Mesenteric fat pad (tissue), 1 donor: Measurements from ENCODE around the gene PLCB1. TPM values are rescaled to one million over a fixed set of nuclear protein-coding genes. Genes with fewer than 3 reads are reported as not detected.

Source experiments
- DNase-seq: peaks from one replicate; pipeline ENCODE4 v3.0.0-alpha.2; 2020; ENCODE audit warnings: low spot score
- total RNA-seq: library from RNA; stranded (reverse); fragmentation: NEBNext Ultra II Directional; extraction: Animal tissue kit (Norgen Biotek cat#: 25700); gene quantifications from one replicate; pipeline ENCODE4 v1.2.1, GENCODE V29; 2021
- donor health status: DM: yes; HTN: yes; CAD: no.

PLCB1 gene
- total RNA-seq, 1 donor from 2014 or later, result 16.9 TPM

DNA sequence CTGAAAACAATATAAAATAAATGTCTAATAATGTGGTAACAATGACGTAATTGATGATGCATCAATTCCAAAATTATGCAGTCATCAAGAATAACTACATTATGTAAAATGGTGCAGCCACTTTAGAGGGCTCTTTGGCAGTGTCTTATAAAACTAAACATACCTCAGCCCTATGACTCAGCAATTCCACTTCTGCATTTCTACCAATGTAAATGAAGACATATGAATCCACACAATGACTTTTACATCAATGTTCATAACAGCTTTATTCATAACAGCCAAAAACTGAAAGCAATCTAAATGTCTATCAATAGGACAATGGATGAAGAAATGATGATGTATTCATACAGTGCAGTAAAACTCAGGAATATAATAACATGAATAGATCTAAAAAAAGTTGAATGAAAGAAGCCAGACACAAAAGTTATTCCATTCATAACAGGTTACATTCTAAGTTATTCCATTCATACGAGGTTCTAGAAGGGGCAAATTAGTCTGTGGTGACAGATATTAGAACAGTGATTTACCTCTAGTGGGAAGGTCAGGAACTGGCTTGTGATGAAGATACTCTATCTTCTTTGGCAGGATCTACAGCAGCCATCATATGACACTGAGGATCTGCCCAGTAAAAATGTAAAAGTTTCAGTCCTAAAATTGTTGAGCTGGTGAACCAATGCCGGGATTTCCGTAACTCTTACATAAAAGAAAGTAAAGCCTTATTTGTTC, 396.1 kb downstream of the PLCB1 start:
- no peak for DNase-seq

DNA sequence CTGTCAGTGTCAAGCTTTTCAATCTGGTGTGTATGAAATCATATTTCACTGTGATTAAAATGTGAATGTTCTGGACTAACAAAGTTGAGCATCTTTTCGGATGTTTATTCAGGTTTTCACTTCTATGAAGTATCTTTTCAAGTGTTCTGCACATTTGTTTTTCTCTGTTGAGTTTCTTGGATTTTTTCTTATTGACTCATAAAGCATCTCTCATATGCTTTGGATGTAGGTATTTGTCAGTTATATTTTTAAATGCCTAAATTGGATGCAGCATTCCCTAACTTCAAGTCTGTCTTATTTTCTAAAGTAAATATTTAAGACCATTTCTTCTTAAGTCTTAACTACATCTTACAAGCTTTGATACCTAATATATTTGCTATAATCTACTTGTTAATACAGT, 398.0 kb downstream of the PLCB1 start:
- no peak for DNase-seq

DNA sequence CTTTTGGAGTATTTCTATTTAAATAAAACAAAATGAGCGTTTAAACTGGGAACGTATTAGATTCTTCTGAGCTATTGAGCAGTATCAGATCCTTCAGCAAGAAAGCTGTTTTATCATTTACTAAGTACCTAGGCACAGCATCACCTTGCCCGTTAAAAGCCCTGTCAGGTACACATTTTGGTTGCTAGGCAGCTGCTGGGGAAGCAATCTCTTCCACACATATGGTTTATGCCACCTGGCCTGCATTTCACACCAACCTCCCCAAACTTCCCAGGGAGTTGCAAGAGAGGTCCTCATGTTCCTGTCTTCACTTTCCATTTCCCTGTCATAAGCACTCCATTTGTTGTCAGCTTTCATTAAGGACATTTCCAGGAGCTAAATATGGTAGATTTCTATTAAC, 400.1 kb downstream of the PLCB1 start:
- no peak for DNase-seq

DNA sequence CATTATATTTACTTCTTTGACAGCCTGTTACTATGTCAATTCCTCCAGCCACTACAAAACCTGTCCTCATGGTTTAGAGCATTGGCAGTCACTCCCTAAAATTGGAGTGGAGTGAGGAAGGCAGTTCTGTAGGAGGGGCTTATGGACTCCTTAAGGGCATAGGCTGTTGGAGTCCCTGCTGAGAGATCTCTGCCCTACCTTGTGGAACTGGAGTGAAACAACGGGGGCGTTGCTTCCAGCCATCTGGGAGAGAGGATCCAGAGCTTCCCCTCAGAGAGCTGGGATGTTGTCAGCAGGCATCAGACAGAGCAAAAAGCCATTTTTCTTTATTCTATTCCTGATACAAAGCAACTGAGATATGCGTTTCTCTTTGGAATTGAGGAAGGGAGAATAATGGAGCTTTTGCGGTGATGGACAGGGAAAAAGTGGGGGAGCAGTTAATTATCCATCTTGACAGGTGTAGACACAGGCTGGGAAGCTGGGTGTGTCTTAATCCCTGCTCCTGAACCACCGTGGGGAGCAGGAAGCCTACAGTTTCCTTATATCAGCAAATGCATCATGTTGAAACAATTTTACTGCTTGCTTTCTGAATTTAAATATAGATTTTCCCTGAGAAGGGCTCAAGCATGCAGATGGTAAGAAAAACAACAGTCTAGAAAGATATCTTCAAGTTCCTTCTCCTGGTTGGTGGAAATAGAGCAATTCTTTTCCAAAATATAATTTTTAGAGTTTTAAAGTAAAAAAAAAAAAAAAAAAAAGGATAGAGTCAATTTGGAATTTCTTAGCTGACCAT, 402.5 kb downstream of the PLCB1 start:
- DNase-seq, result no peak

DNA sequence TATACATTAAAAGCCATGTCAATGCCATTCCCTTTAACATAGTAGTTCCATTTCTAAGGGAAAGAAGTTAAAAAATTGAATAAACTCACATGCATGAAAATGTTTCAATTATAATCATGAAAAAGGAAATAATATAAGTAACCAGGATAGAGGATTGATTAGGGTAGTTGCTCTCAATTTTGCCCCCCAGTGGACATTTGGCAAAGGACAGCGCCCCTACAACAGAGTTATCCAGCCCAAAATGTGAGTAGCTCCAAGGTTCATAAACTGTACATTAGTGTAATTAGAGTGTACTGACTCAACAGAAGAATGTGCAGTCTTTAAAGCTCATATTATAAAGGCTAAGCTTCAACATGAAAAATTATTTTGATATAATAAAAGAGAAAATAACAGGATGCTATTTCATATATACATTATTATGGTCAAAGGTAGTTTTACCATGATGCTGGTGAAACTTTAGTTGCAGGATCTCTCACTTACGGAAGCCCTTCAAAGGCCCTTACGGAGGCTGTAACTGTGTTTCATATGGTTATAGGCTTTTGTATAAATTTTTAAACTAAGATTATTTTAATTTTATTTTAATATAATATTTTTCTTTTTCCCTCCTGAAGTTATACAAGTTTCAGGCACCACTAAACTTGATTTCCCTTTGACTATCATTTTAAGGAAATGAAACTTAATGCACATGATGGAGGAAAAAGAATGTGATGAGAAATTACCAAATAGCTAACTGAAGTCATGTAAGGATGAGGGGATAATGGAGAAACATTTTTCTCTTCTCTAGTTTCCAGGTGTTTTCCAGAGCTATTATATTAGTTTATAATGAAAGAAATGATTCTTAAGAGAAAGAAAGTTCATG, 403.6 kb downstream of the PLCB1 start:
- DNase-seq, result no peak

DNA sequence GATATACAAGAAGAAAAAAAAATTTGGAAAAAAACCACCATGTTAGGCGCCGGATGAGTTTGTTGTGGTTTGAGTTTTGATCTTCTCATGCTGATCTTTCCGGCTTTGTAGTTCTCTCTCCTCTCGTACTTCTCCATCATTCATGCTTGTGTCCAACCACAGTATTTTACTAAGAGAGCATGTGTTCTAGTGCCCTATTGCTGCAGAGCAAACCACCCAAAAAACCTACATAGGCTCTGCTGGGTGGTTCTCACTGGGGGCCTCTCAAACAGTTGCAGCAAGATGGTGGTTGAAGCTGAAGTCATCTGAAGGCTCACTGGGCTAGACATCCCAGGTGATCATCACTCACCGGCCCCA, 404.2 kb downstream of the PLCB1 start:
- DNase-seq, result no peak

DNA sequence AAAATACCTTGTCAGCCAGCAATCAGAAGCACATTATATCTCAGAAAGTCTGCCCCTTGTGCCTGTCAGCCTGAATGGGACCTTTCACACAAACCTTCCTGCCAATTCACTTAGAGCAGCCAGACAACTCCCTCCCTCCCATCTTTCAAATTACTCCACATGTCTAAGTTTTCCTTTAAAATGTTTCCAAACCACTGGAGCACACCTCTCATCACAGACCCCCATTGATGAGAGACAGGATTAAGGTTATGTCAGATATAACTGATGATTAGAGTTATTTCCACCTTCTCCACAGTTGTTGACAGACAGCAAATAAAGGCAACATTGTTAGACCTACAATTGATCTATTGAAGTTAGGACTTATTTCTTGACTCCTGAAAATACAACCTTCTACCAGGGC, 408.4 kb downstream of the PLCB1 start:
- no peak for DNase-seq

DNA sequence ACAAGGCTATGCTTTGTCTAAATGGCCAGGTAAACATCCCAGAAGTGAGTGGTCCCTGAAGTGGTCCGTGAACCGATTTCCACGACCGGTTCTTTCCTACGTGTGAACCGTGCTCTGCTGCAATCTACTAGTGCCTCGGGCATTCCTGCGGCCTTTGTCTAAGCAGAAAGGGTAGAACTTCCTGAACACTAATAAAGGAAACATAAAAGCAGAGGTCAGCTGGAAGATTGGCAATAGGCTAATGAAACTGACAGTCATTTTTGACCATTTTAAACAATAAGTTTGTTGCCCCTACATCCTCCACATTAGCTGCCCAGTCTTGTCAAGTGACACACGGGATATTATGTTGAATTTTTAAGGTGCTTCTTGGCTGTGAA, 410.0 kb downstream of the PLCB1 start:
- DNase-seq, result no peak

DNA sequence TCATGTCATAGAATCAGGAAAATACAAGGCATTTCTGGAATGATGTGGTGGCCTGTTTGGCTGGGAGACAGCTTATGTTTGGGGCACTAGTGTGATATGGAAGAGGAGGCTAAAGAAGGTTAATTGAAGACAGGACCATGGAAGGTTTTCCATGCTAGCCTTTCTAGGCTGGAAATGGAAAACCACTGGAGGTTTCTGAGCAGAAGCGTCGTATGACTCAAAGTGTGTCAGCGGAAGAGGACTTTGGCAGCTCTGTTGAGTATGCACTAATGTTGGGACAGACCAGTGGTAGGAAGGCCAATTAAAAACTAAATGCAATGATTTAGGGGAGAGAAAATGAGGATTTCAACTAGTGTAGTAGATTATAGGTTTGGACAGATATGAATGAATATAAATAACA, 413.1 kb downstream of the PLCB1 start:
- DNase-seq, result no peak

DNA sequence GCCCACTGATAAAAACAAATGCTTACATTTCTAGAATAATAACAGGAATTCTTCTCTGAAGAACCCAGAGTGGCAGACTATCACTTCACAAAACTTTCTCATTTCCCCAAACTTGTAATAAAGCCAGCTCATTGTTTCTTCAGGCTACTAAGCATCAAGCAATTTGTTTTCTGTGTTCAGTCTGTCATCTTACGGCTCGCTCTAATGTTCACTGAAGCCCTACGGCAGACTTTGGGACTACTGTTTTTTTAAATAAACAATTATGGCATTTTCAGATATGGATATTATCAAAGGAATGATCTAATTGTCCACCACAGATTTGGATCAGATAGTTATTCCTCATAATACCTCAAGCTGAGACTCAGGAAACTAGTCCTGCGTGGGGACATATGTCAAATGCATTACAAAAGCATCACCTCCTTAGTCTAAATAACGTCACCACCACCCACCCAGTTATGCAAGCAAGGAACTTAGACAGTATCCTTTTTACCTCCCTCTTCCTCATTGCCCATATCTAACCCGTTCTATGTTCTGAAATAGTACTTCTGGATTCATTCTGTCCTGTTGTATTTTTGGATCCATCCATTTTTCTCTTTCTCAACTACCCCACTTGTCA, 415.1 kb downstream of the PLCB1 start:
- DNase-seq, result no peak

DNA sequence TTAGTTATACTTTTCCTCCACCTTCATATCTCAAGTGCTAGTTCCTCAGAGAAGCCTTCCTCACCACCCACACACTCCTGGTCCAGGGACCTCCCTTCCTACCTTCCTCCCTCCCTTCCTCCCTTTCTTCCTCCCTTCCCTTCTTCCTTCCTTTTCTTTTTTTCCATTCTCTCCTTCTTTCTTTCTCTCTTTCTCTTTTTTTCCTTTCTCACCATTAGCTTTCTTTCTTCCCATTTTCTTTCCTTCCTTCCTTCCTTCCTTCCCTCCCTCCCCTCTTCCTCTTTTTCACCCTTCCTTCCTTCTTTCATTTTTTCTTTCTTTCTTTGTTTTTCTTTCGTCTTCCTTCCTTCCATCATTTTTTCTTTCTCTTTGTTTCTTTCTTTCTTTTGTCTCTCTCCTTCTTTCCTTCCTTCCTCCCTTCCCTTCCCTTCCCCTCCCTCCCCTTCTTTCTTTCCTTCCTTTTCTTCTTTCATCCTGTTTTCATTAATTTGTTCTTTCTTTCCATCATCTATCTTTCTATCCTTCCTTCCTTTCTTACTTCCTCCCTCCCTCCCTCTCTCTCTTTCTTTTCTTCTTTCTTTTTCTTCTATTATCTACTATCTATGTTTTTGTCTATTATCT, 416.0 kb downstream of the PLCB1 start:
- DNase-seq, result no peak

DNA sequence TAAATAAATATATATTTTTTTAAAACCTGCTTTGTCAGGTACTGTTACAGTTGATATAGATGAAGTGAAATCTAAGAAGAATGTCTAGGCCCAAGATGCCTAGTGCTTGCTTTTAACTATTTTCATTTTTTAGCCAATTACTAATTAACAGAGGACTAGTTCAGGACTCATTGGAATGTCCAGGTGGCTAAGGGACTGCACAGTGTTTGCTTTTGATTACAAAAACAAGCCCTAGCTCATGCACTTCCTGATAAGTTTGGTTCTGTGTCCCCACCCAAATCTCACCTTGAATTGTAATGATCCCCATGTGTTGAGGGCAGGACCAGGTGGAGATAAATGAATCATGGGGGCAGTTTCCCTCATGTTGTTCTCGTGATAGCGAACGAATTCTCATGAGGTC, 417.1 kb downstream of the PLCB1 start:
- no peak for DNase-seq

DNA sequence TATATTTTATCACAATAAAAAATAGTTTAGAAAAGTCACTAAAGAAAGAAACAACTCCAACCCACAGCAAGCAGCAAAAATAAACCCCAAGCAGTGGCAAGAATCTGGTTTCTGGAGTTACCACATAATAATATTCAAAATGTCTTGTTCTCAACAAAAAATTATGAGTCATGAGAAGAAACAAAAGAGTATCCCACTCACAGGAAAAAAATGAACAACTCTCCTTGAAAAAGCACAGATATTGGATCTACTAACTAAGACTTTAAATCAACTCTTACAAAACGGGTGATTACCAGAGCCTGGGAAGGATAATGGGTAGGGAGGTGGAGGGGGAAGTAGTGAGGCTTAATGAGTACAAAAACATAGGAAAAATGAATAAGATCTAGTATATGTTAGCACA, 425.6 kb downstream of the PLCB1 start:
- no peak for DNase-seq

DNA sequence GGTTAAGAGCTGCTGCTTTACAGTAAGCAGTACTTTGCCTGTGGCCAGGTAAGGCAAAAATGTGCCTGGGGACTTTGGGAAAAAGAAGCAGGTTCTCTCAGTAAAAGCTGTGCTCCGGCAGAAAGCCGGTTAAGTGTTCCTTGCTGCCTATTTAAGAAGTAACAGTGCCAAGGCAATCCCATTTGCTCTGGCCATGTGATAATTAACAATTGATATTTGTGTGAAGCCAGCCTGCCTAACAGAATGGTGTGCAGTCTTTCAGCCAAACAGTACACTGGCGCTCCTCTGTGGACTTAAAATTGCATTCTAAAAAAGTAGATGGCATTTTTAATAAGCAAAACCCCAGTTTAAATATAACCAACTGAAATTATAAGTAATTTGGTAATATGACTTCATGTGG, 430.3 kb downstream of the PLCB1 start:
- DNase-seq, result no peak

DNA sequence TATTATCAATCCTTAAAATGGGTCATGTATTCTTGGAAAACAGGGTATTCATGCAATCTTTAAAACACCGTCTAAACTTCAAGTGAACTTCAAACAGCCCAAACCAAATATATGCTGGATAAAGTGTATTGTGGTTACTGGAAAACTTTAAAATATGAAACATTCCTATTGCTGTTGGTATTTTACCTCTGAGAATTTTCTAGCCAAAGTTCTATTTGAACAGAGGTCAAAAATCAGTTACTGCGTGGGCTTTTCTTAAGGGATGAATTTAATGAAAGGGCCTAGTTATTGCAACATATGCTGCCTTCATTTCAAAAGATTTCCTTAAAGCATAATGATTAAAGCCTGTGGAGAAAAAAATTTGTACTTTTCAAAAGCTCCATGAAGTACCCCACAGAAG, 436.0 kb downstream of the PLCB1 start:
- DNase-seq, result no peak

DNA sequence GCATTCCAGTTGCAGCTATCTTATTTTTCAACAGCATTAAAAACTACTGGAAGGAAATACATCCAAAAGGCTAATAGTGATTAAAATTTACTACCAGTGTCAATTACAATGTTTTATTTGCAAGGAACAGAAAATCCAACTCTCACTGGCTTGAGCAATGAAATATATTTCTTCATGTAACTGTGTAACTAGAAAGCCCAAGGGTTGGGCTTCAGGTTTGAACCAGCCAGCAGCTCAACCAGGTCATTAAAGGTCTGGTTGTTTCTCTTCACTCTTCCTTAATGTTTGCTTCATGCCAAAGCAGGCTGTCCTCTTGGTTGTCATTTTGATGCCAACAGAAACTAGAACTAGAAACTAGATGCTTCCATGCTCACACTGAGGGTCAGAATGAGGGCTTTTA, 437.7 kb downstream of the PLCB1 start:
- no peak for DNase-seq

DNA sequence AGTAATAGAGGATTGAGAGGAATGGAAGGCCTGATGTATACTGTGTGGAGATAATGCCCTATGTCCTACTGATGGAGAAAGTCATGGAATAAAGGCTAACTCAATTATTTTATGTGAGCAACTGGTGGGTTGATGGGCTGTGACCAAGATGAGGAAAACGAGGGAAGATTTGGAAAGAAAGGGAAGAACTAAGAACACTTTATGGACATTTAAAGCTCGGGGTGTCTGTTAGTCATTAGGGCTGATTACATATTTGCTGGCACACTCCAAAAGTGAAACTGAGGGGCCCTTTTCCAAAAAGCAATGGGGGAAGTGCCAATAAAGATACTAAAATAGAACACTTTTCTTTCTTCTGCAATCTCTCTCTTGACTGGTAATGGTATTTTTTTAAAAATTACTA, 439.5 kb downstream of the PLCB1 start:
- no peak for DNase-seq

DNA sequence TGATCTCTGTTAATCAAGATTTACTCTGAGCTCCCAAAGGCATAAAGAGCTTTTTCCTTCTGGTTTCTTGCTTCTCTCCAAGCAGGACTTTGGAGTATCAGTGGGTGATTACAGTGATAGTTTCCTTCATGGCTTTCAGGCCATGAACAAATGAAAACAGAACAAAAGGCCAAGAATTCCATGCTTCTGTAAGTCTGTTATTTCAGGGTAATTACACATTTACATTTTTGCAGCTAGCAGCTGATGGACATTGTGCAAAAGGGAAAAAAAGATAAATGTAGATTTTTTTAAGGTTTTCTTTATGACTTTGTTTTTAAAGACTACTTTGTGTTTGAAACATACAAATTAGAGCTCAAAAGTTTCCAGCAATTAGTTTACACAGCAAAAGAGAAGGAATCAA, 441.6 kb downstream of the PLCB1 start:
- no peak for DNase-seq

DNA sequence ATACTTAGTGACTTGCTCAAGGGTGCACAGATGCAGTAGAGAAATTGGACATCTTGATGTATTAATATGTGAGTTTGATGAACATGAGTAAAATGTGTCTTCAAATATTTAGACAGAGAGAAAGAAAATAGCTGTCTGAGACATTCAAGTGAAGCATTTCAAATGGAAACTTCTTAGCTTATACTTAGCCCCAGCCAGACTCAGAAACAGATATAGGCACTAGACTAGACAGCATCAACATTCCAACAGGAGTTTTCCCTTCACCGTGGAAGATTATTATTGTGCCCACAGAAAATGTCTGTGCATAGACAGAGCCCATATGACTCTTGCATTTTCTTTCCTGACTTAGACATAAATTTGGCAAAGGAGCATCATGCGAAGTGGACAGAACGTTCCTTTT, 443.0 kb downstream of the PLCB1 start:
- no peak for DNase-seq

DNA sequence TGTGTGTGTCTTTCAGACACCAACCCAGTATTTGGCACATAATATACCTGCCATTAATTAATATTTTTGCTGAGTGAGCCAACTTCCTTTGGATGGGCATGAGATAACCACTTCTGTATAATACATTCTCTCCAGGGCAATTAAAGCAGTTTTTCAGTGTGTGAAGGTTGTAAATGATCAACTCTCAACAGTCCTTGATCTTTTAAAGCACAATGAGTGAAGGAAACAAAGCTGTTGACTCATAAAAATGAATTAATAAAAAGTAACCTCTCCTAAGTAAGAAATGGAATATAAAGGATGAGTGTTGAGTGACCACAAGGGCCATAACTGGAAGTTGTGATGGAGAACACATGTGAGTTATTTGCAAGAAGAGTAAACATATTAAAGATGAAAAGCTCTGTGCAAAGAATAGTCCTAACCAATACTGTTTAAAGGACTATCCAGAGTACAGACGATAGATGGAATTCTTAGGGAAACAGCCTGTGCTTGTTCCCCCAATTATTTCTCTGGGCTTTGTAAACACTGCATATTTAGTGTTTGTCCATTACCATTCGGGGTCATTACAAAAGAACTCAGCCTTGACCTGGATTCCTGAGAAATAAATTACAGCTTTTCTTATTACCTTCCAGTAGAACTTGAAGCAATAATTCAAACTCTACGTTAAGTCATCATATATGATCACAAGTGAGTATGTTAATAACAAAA, 446.2 kb downstream of the PLCB1 start:
- no peak for DNase-seq

DNA sequence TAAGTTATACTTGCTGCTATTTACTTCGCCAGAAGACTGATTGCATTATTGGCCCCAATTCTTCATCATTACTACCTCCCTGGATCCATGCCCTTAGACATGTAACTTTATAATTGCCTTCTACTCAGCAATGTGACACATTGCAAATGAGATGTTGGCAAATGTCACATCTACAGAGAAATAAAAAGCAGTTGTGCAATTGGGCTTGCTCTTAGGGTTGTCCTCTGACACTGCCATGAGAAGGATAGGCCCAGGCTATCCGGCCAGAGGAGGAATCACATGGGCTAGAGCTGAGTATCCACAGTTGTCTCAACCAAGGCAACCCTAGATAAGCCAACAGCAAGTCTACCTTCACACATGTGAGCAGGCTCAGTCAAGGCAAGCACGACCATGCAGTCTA, 447.0 kb downstream of the PLCB1 start:
- DNase-seq, result no peak
